Activated CD4-positive, alpha-beta T cell treated with anti-CD3 and anti-CD28 coated beads for 36 hours (primary cell): ENCODE data around the gene DEXI. TPM values are rescaled to one million over a fixed set of nuclear protein-coding genes. Genes with fewer than 3 reads are reported as not detected.
"Not testable (repeated sequence)": the region's sequence is repeated elsewhere in the genome, so short reads cannot be mapped to it uniquely, and the experiment has no call there.

Experiments
- ATAC-seq: fragments of 200-7000 bp; cut with Tn5 transposase; one replicate; pipeline ENCODE4 v1.10.0; 2021; ENCODE audit warnings: mild to moderate bottlenecking, moderate library complexity
- CTCF ChIA-PET: fragments of 350-600 bp; sonication (Branson Sonifier 250); formaldehyde crosslinking; loops from one replicate; lab custom pipeline; 2021; ENCODE audit warnings: antibody characterized with exemption; lab: Charles Lee
- POLR2A ChIA-PET: fragments of 350-600 bp; sonication (Branson Sonifier 250); formaldehyde crosslinking; loops from one replicate; lab custom pipeline; 2021; ENCODE audit warnings: antibody characterized with exemption, inconsistent platforms; lab: Charles Lee
- DNase-seq: peaks from one replicate; pipeline ENCODE4 v3.0.0-alpha.2; 2020
- H3K27ac Mint-ChIP-seq: one replicate; pipeline ENCODE4 v1.8.0; 2021; ENCODE audit warnings: mixed read lengths
- H3K27me3 Mint-ChIP-seq: one replicate; pipeline ENCODE4 v1.8.0; 2021; ENCODE audit warnings: mixed read lengths
- H3K36me3 Mint-ChIP-seq: one replicate; pipeline ENCODE4 v1.8.0; 2021; ENCODE audit warnings: low read depth, mixed read lengths
- H3K4me1 Mint-ChIP-seq: one replicate; pipeline ENCODE4 v1.8.0; 2021; ENCODE audit warnings: mixed read lengths
- H3K4me3 Mint-ChIP-seq: one replicate; pipeline ENCODE4 v1.8.0; 2021; ENCODE audit warnings: mild to moderate bottlenecking, moderate library complexity, mixed read lengths
- H3K9me3 Mint-ChIP-seq: one replicate; pipeline ENCODE4 v1.8.0; 2021; ENCODE audit warnings: low read depth, mixed read lengths
- intact Hi-C, 2 experiments: fragments of 100-400 bp; cut with DNase I in 1 of 2; cut with micrococcal nuclease in 1 of 2; formaldehyde crosslinking; loops; one replicate each; pipeline versions ENCODE4 v1.14.2 to v1.15.1; 2022 to 2024; cut with DNase I, micrococcal nuclease
- total RNA-seq, 2 experiments: library from RNA; stranded (reverse); gene quantifications; one replicate each; pipeline ENCODE4 v1.2.3, GENCODE V29; 2021

DEXI gene
- total RNA-seq, 2 experiments from 2014 or later = 33.8 to 34.9 TPM

DNA sequence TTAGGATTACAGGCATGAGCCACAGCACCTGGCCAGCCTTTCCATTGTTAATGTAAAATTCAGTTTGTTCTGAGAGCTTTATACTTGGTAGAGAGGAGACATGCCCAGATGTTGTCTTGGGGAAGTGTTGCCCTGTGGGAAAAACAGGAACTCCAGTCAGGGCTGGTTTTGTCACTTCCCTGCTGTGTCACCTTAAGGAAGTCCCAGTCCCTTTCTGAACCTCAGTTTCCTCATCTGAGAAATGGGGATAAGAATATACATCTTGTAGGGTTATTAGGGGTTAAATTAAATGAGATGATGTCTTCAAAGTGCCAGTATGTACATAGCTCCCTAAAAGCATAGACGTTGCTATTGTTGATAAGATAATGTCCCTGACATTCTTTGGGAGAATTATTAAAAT lies 27.3 kb upstream of the DEXI start:
- no peaks in the 10 kb centered on the region for H3K27me3 Mint-ChIP-seq
- no peak overlapping the region for H3K4me3 Mint-ChIP-seq
- ChIA-PET POLR2A (interaction anchor here (0.7 kb wide), 1 partner anchor 756 kb away, joined by 3 read pairs; no protein-coding TSS in a partner anchor), CTCF (interaction anchor here (0.8 to 11.6 kb wide), 6 partner anchors 10 to 426 kb away, joined by 3 to 121 read pairs (median 4); no protein-coding TSS in a partner anchor)
- H3K9me3 Mint-ChIP-seq = peaks cover 8% of the 10 kb centered on the region
- no peak for ATAC-seq
- H3K27ac Mint-ChIP-seq = no peak overlapping the region
- H3K36me3 Mint-ChIP-seq = peaks cover 43% of the 10 kb centered on the region
- no peak for DNase-seq
- peaks cover 54% of the 10 kb centered on the region for H3K4me1 Mint-ChIP-seq
- intact Hi-C loops = loop anchor here (5.0 to 10.0 kb wide), 6 partner anchors 193 to 825 kb away; partner anchors contain the start of genes LITAF (in 1 of the 2) and ZC3H7A (in 1 of the 2)

DNA sequence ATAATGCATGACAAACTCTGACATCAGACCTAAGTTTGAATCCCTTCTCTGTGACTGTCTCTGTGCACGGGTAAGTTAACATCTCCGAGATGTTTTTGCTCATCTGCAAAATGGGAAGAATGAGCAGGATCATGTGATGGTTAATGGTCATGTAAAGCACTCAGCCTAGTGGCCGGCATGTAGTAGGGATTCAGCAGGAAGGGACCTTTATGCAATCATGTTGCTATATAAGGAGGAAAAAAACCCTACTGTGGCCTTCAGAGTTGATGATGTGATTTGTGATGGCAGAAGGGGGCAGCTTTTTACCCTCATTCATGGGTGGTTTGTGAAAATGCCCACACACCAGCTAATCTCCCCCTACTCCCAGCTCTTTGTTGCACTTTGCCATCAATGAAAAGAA lies 26.2 kb upstream of the DEXI start:
- H3K27ac Mint-ChIP-seq = no peak overlapping the region
- intact Hi-C loops = loop anchor here (5.0 to 10.0 kb wide), 6 partner anchors 194 to 826 kb away; partner anchors contain the start of genes LITAF (in 1 of the 2) and ZC3H7A (in 1 of the 2)
- ChIA-PET CTCF (interaction anchor here (0.5 to 11.6 kb wide), 9 partner anchors 12 to 573 kb away, joined by 3 to 121 read pairs (median 5); no protein-coding TSS in a partner anchor), POLR2A (interaction anchor here (0.5 kb wide), 1 partner anchor 280 kb away, joined by 3 read pairs; no protein-coding TSS in a partner anchor)
- ATAC-seq = no peak
- DNase-seq = no peak
- H3K4me1 Mint-ChIP-seq = peaks cover 64% of the 10 kb centered on the region
- no peak overlapping the region for H3K4me3 Mint-ChIP-seq
- peaks cover 48% of the 10 kb centered on the region for H3K36me3 Mint-ChIP-seq
- no peaks in the 10 kb centered on the region for H3K27me3 Mint-ChIP-seq
- peaks cover 8% of the 10 kb centered on the region for H3K9me3 Mint-ChIP-seq

DNA sequence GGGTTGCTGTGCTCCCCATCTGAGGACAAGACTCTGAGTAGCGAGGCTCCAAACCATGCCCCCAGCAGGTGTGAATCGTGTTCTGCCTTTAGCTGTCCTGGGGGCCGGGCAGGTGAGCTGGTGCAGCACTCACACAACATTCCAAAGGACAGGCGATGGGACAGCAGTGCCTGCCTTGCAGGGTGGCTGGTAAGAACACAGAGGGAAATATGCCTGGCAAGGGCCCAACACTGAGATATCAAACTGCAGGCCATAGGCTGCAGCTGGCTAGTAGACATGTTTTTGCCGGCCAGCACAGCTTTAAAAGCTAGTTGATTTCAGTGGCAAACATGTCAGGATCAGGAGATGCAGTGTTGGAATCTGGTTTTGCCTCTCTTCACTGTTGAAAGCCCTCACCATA lies 25.7 kb upstream of the DEXI start:
- Mint-ChIP-seq H3K27ac (no peak overlapping the region), H3K4me1 (peaks cover 64% of the 10 kb centered on the region), H3K27me3 (no peaks in the 10 kb centered on the region), H3K4me3 (no peak overlapping the region), H3K36me3 (peaks cover 48% of the 10 kb centered on the region), H3K9me3 (peaks cover 8% of the 10 kb centered on the region)
- no peak for ATAC-seq
- intact Hi-C loops = loop anchor here (5.0 to 10.0 kb wide), 6 partner anchors 194 to 827 kb away; partner anchors contain the start of genes LITAF (in 1 of the 2) and ZC3H7A (in 1 of the 2)
- ChIA-PET CTCF (interaction anchor here (0.5 to 11.6 kb wide), 8 partner anchors 13 to 574 kb away, joined by 3 to 121 read pairs (median 4); no protein-coding TSS in a partner anchor), POLR2A (no interaction called here)
- no peak for DNase-seq

DNA sequence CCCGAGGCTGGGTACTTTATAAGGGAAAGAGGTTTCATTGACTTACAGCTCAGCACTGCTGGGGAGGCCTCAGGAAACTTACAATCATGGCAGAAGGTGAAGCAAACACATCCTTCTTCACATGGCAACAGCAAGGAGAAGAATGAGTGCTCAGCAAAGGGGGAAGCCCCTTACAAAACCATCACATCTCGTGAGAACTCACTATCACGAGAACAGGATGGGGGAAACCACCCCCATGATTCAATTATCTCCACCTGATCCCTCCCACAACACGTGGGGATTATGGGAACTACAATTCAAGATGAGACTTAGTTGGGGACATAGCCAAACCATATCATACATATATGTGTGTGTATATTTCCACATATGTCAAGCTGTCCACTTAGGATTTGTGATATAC lies 24.3 kb upstream of the DEXI start:
- Mint-ChIP-seq H3K4me1 (peaks cover 59% of the 10 kb centered on the region), H3K36me3 (peaks cover 54% of the 10 kb centered on the region), H3K27ac (peak overlapping the region; percentile 97)
- intact Hi-C loops = loop anchor here (5.0 to 10.0 kb wide), 6 partner anchors 196 to 828 kb away; partner anchors contain the start of genes LITAF (in 1 of the 2) and ZC3H7A (in 1 of the 2)
- ChIA-PET POLR2A (interaction anchor here (3.1 to 3.2 kb wide), 2 partner anchors 258 to 289 kb away, joined by 21 to 49 read pairs; partner anchors contain the start of gene SOCS1), CTCF (interaction anchor here (0.9 to 11.6 kb wide), 5 partner anchors 9 to 331 kb away, joined by 3 to 121 read pairs (median 5); partner anchors contain the start of gene SOCS1)
- H3K9me3 Mint-ChIP-seq, H3K27me3 Mint-ChIP-seq, H3K4me3 Mint-ChIP-seq: not testable (repeated sequence)
- DNase-seq = peak; percentile 60
- ATAC-seq = peak; percentile 8

DNA sequence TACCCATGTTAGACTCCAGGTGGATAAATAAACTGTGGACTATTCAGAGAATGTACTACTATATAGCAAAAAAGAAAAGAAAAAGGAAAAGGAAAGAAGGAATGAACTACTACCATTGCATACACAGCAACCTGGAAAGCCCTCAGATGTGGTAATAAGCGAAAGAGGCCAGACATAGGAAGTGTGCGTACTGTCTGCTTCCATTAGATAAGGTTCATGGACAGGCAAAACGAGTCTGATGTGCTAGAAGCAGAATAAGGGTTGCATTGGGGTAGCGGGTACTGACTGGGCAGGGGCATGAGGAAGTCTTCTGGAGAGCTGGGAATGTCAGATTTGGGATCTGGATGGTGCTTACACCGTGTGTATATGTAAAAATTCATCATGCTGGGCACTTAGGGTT lies 23.9 kb upstream of the DEXI start:
- no peaks in the 10 kb centered on the region for H3K27me3 Mint-ChIP-seq
- POLR2A ChIA-PET = interaction anchor here (0.6 to 3.6 kb wide), 7 partner anchors 67 to 413 kb away, joined by 3 to 49 read pairs (median 13); partner anchors contain the start of gene SOCS1
- peaks cover 52% of the 10 kb centered on the region for H3K36me3 Mint-ChIP-seq
- ATAC-seq (no peak), DNase-seq (no peak)
- peaks cover 62% of the 10 kb centered on the region for H3K4me1 Mint-ChIP-seq
- H3K27ac Mint-ChIP-seq = peak overlapping the region; percentile 97
- CTCF ChIA-PET = interaction anchor here (0.6 to 11.6 kb wide), 12 partner anchors 8 to 406 kb away, joined by 3 to 121 read pairs (median 6); partner anchors contain the start of gene SOCS1
- intact Hi-C loops = loop anchor here (5.0 to 10.0 kb wide), 6 partner anchors 196 to 829 kb away; partner anchors contain the start of genes LITAF (in 1 of the 2) and ZC3H7A (in 1 of the 2)
- peaks cover 8% of the 10 kb centered on the region for H3K9me3 Mint-ChIP-seq
- peak overlapping the region; percentile 41 for H3K4me3 Mint-ChIP-seq

DNA sequence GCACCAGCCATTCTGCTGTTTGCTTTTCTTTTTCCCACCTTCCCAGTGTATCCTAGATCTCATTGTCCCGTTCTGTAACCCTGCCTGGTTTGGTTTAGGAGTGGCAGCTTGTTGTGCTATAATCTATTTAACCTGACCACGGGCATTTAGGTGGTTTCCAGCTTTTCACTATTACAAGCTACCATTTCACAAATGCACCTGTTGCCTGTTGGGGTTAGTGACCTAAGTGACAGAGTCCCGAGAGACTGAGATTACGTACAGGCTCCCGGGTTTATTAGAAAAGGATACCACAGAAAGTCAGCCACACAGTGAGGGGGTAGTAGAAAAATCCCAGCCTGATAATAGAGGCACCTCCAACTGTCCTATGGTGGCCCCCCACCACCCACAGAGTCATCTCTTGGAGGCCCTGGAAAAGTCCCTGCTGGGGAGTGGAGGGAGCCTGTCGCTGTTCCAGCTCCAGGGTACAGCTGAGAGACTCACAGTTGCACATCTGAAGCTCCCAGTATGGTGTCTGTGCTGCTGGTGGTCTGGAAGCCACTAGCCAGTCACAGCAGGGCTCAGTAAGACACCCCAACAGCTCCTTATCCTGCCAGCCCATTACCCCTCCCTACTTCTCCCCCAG lies 23.3 kb upstream of the DEXI start:
- Mint-ChIP-seq H3K4me3 (peak overlapping the region; percentile 41), H3K36me3 (peaks cover 47% of the 10 kb centered on the region), H3K4me1 (peaks cover 68% of the 10 kb centered on the region), H3K27ac (peak overlapping the region; percentile 97), H3K9me3 (peaks cover 8% of the 10 kb centered on the region), H3K27me3 (no peaks in the 10 kb centered on the region)
- peak; percentile 61 for DNase-seq
- CTCF ChIA-PET = interaction anchor here (0.6 to 11.6 kb wide), 26 partner anchors 14 to 442 kb away, joined by 3 to 121 read pairs (median 6); partner anchors contain the start of genes CLEC16A, DEXI and SOCS1
- POLR2A ChIA-PET = interaction anchor here (0.6 to 3.6 kb wide), 13 partner anchors 12 to 1648 kb away, joined by 3 to 49 read pairs (median 7); partner anchors contain the start of gene SOCS1
- ATAC-seq = peak; percentile 49
- intact Hi-C loops = loop anchor here (1.0 to 10.0 kb wide), 15 partner anchors 8 to 829 kb away; partner anchors contain the start of genes LITAF (in 1 of the 2), SOCS1 (in 1 of the 2) and ZC3H7A (in 1 of the 2)

DNA sequence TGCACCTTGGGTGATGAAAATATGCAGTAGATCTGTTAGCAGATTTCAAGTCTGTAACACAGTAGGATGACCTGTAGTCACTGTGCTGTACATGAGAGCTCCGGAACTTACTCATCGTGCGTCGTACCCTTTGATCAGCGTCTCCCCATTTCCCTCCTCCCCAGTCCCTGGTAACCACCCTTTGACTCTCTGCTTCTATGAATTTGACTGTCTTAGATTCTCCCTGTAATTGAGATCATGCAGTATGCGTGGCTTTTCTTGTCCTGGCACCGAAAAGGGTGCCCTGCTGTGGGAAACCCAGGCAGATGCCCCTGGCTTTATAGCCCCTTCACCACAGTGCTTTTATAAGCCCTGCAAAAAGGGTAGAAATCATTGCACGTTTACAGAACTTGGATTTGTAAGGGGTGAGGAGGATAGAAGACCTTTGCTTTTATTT lies 22.6 kb upstream of the DEXI start:
- CTCF ChIA-PET = interaction anchor here (0.5 to 11.6 kb wide), 49 partner anchors 11 to 818 kb away, joined by 3 to 121 read pairs (median 6); partner anchors contain the start of genes CLEC16A, DEXI and SOCS1
- Mint-ChIP-seq H3K4me1 (peaks cover 73% of the 10 kb centered on the region), H3K36me3 (peaks cover 48% of the 10 kb centered on the region), H3K4me3 (peak overlapping the region; percentile 41), H3K27me3 (no peaks in the 10 kb centered on the region), H3K27ac (peak overlapping the region; percentile 97), H3K9me3 (peaks cover 8% of the 10 kb centered on the region)
- POLR2A ChIA-PET = interaction anchor here (0.6 to 3.6 kb wide), 13 partner anchors 11 to 1649 kb away, joined by 3 to 49 read pairs (median 6); partner anchors contain the start of gene SOCS1
- ATAC-seq (peak; percentile 86), DNase-seq (peak; percentile 83)
- intact Hi-C loops = loop anchor here (1.0 to 10.0 kb wide), 20 partner anchors 8 to 830 kb away; partner anchors contain the start of genes SOCS1 (in 2 of the 2), LITAF (in 1 of the 2) and ZC3H7A (in 1 of the 2)

DNA sequence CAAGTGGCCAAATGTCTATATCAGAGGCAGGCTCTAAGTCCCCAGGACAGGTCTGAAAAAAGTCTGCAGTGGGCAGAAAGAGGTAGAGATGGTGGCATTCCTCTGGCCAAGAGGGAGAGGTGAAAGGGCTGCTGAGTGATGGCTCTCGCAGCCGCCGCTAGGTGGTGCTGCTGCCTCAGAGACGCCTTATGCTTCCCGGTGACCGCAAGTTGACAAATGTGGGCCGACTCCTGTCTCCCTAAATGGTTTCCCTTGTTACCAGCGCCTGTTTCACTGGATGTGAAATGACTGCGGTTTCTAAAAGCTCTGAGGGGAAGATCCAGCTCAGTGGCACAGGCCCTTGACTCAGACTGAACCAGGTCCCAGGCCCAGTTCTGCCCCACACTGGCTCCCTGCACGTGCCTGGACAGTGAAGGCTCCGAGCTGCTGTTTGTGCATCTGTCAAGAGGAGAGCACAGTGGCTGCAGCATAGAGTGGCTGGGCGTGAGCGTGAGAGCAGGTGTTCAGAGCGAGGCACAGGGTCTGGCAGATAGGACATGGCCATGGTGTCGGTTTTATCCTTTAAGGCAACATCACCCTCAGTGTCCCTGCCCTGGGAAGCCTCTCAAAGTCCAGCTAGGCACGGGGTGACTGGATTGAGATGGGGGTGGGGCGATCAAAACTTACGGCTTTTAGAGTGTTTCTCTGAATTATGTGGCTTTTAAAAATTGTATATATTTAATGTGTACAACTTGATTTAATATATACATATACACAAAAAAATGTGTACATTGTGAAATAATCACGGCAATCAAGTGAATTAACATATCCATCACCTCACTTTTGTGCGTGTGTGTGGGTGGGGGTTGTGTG lies 22.0 kb upstream of the DEXI start:
- no peaks in the 10 kb centered on the region for H3K27me3 Mint-ChIP-seq
- ChIA-PET POLR2A (interaction anchor here (0.6 to 3.6 kb wide), 15 partner anchors 10 to 415 kb away, joined by 3 to 49 read pairs (median 4); partner anchors contain the start of gene SOCS1), CTCF (interaction anchor here (0.5 to 11.6 kb wide), 80 partner anchors 9 to 827 kb away, joined by 3 to 121 read pairs (median 4); partner anchors contain the start of genes CLEC16A, DEXI and SOCS1)
- ATAC-seq (peak; percentile 40), DNase-seq (peak; percentile 93)
- H3K9me3 Mint-ChIP-seq = peaks cover 8% of the 10 kb centered on the region
- H3K27ac Mint-ChIP-seq = peak overlapping the region; percentile 98
- peaks cover 74% of the 10 kb centered on the region for H3K4me1 Mint-ChIP-seq
- H3K4me3 Mint-ChIP-seq = peak overlapping the region; percentile 59
- intact Hi-C loops = loop anchor here (1.0 to 10.0 kb wide), 16 partner anchors 89 to 831 kb away; partner anchors contain the start of genes LITAF (in 1 of the 2), SOCS1 (in 1 of the 2) and ZC3H7A (in 1 of the 2)
- peaks cover 48% of the 10 kb centered on the region for H3K36me3 Mint-ChIP-seq

DNA sequence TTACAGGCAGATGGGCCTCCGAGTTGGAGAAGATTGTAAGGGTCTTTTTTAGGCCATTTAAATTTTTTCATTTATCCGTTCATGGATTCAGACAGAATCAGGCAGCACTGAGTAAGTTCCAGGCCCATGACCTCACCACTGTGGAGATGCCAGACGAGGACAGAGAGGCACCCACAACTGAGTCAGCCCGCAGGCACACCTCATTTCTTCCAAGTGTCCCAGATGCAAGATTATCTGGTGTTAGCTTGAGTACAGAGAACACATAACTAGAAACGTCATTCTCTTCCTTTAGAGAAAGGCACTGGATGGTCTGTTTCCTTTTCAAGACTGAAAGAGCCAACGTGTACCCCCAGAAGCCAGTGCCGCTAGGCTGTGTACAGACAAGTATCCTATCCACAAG lies 19.0 kb upstream of the DEXI start:
- Mint-ChIP-seq H3K4me3 (no peak overlapping the region), H3K27ac (peak overlapping the region; percentile 45), H3K4me1 (peaks cover 83% of the 10 kb centered on the region), H3K9me3 (peaks cover 6% of the 10 kb centered on the region), H3K27me3 (no peaks in the 10 kb centered on the region), H3K36me3 (peaks cover 37% of the 10 kb centered on the region)
- ChIA-PET POLR2A (interaction anchor here (0.7 kb wide), 1 partner anchor 30 kb away, joined by 4 read pairs; no protein-coding TSS in a partner anchor), CTCF (interaction anchor here (0.8 to 11.6 kb wide), 5 partner anchors 10 to 435 kb away, joined by 3 to 121 read pairs (median 4); partner anchors contain the start of gene SOCS1)
- ATAC-seq (no peak), DNase-seq (peak; percentile 56)
- intact Hi-C loops = loop anchor here (5.0 to 10.0 kb wide), 6 partner anchors 444 to 834 kb away; partner anchors contain the start of genes LITAF (in 1 of the 2) and ZC3H7A (in 1 of the 2)
